Occipital lobe (tissue), 2 donors: ENCODE data around the gene MTIF3. TPM values are rescaled to one million over a fixed set of nuclear protein-coding genes. Genes with fewer than 3 reads are reported as not detected.
"Not testable (repeated sequence)": the region's sequence is repeated elsewhere in the genome, so short reads cannot be mapped to it uniquely, and the experiment has no call there.

Source experiments
- DNase-seq: peaks from one replicate; lab custom pipeline; 2025; lab: John Stamatoyannopoulos, UW
- total RNA-seq: library from RNA; depleted of rRNA; stranded (reverse); fragments of >200 nt; gene quantifications from one replicate; pipeline ENCODE4 v1.2.3, GENCODE V29; 2014

Gene MTIF3
- total RNA-seq, 1 donor from 2014 or later = 50.2 TPM

GRCh38 chr13:27419328-27419727 lies 31.0 kb downstream of the MTIF3 start:
- DNase-seq = no peak

- DNase-seq = no peak
Observed at GRCh38 chr13:27415116-27415515, 35.2 kb downstream of the MTIF3 start.

- DNase-seq = no peak
Observed at GRCh38 chr13:27411341-27411740, 39.0 kb downstream of the MTIF3 start.

- DNase-seq = no peak
Observed at GRCh38 chr13:27409013-27409412, 41.4 kb downstream of the MTIF3 start.

GRCh38 chr13:27408074-27408473 lies 42.3 kb downstream of the MTIF3 start:
- DNase-seq = no peak

GRCh38 chr13:27406178-27406939 lies 44.0 kb downstream of the MTIF3 start:
- DNase-seq = no peak

- DNase-seq = no peak
Observed at GRCh38 chr13:27405546-27406134, 44.7 kb downstream of the MTIF3 start.

- DNase-seq = no peak
Observed at GRCh38 chr13:27404680-27405079, 45.7 kb downstream of the MTIF3 start.

- DNase-seq = no peak
Observed at GRCh38 chr13:27403727-27404385, 46.5 kb downstream of the MTIF3 start.

GRCh38 chr13:27403203-27403678 lies 47.1 kb downstream of the MTIF3 start:
- DNase-seq = no peak

- DNase-seq = no peak
Observed at GRCh38 chr13:27401210-27401609, 49.2 kb downstream of the MTIF3 start.

GRCh38 chr13:27400405-27400804 lies 50.0 kb downstream of the MTIF3 start:
- not testable (repeated sequence) for DNase-seq

- DNase-seq = no peak
Observed at GRCh38 chr13:27398360-27398759, 52.0 kb downstream of the MTIF3 start.

GRCh38 chr13:27396252-27396846 lies 54.0 kb downstream of the MTIF3 start:
- DNase-seq = no peak

GRCh38 chr13:27395007-27395510 lies 55.3 kb downstream of the MTIF3 start:
- DNase-seq = no peak

GRCh38 chr13:27393101-27393500 lies 57.3 kb downstream of the MTIF3 start:
- DNase-seq = no peak

GRCh38 chr13:27391471-27391870 lies 58.9 kb downstream of the MTIF3 start:
- DNase-seq = no peak

- DNase-seq = no peak
Observed at GRCh38 chr13:27389891-27390290, 60.5 kb downstream of the MTIF3 start.

GRCh38 chr13:27388241-27388640 lies 62.1 kb downstream of the MTIF3 start:
- DNase-seq = no peak
